HG03108 (cell line): Measurements from ENCODE around the gene DNMBP.
A peak's percentile ranks its signal among the peaks of the same experiment; 100 is the strongest.
"Not testable (repeated sequence)": the region's sequence is repeated elsewhere in the genome, so short reads cannot be mapped to it uniquely, and the experiment has no call there.

Experiments
- ATAC-seq: cut with Tn5 transposase; IDR thresholded peaks from one replicate; pipeline ENCODE4 v1.9.1; 2021; ENCODE audit warnings: moderate library complexity; ENCODE audit not compliant: unreplicated experiment

DNMBP gene

GRCh38 chr10:99867250-99867649, 142.5 kb downstream of the DNMBP start:
- not testable (repeated sequence) for ATAC-seq

GRCh38 chr10:99863535-99864240, 146.1 kb downstream of the DNMBP start:
- not testable (repeated sequence) for ATAC-seq

GRCh38 chr10:99860466-99860865, 149.3 kb downstream of the DNMBP start:
- ATAC-seq: no peak

GRCh38 chr10:99859585-99859984, 150.2 kb downstream of the DNMBP start:
- no peak for ATAC-seq

GRCh38 chr10:99858849-99859248, 150.9 kb downstream of the DNMBP start:
- ATAC-seq: no peak

- no peak for ATAC-seq
These were observed 154.2 kb downstream of the DNMBP start for GRCh38 chr10:99855479-99856071.

- no peak for ATAC-seq
These were observed 154.9 kb downstream of the DNMBP start for GRCh38 chr10:99854860-99855259.

GRCh38 chr10:99853655-99854054, 156.1 kb downstream of the DNMBP start:
- ATAC-seq: no peak

GRCh38 chr10:99852481-99853213, 157.1 kb downstream of the DNMBP start:
- no peak for ATAC-seq

GRCh38 chr10:99851825-99852224, 157.9 kb downstream of the DNMBP start:
- no peak for ATAC-seq

GRCh38 chr10:99850767-99851340, 158.9 kb downstream of the DNMBP start:
- no peak for ATAC-seq

GRCh38 chr10:99850021-99850766, 159.6 kb downstream of the DNMBP start:
- ATAC-seq: no peak

- no peak for ATAC-seq
These were observed 160.2 kb downstream of the DNMBP start for GRCh38 chr10:99849536-99849935.

- ATAC-seq: no peak
These were observed 160.7 kb downstream of the DNMBP start for GRCh38 chr10:99849057-99849456.

GRCh38 chr10:99845837-99846382, 163.8 kb downstream of the DNMBP start:
- peak; percentile 69 for ATAC-seq

GRCh38 chr10:99844433-99844955, 165.3 kb downstream of the DNMBP start:
- no peak for ATAC-seq

GRCh38 chr10:99843310-99843709, 166.4 kb downstream of the DNMBP start:
- no peak for ATAC-seq

GRCh38 chr10:99841746-99842145, 168.0 kb downstream of the DNMBP start:
- ATAC-seq: no peak

GRCh38 chr10:99840859-99841258, 168.9 kb downstream of the DNMBP start:
- ATAC-seq: not testable (repeated sequence)

- ATAC-seq: no peak
These were observed 173.0 kb downstream of the DNMBP start for GRCh38 chr10:99836711-99837110.
